T-cell (primary cell): ENCODE data around the gene CACNA1G. TPM values are rescaled to one million over a fixed set of nuclear protein-coding genes. Genes with fewer than 3 reads are reported as not detected.

Source experiments
- ATAC-seq, 4 experiments: fragments of 200-7000 bp in 3 of 4; fragments of 150-1000 bp in 1 of 4; cut with Tn5 transposase; replicated peaks in 1 of 4; 1 replicate in 3 of 4; 2 replicates in 1 of 4; pipeline ENCODE4 v1.10.0; 2021; ENCODE audit warnings: moderate library complexity in 3 of 4, mild to moderate bottlenecking in 2 of 4, moderate number of reproducible peaks in 1 of 4
- CTCF ChIA-PET, 2 donors: fragments of 300-600 bp; sonication (Branson Sonifier 250); formaldehyde crosslinking; loops; one replicate each; lab custom pipeline; 2022; ENCODE audit warnings: antibody characterized with exemption in 2 of 2; lab: Charles Lee
- POLR2A ChIA-PET, 2 donors: fragments of 300-600 bp; sonication (Branson Sonifier 250); formaldehyde crosslinking; loops; one replicate each; lab custom pipeline; 2022; ENCODE audit warnings: antibody characterized with exemption in 2 of 2; lab: Charles Lee
- DNase-seq, 35 experiments: peaks; one replicate each; pipeline versions ENCODE4 v3.0.0 to v3.0.0-alpha.2; 2013 to 2023
- H3K27ac ChIP-seq: one replicate; pipeline ENCODE4 v1.5.1; 2013; ENCODE audit warnings: low read length
- H3K27me3 ChIP-seq, 2 experiments: replicated peaks in 1 of 2; 1 replicate in 1 of 2; 2 replicates in 1 of 2; pipeline versions ENCODE4 v1.6.1 to v1.7.0; 2013; ENCODE audit warnings: low read length in 1 of 2, mixed read lengths in 1 of 2; ENCODE audit not compliant: control insufficient read depth in 2 of 2, insufficient read depth in 2 of 2; ENCODE audit errors: extremely low read depth in 1 of 2
- H3K36me3 ChIP-seq, 2 donors: 1 replicate in 1 of 2; 2 replicates in 1 of 2; pipeline versions ENCODE4 v1.6.1 to v1.7.0; 2013; ENCODE audit warnings: low read length in 1 of 2; ENCODE audit not compliant: control insufficient read depth in 2 of 2, insufficient read depth in 1 of 2; ENCODE audit errors: extremely low read depth in 1 of 2
- H3K4me1 ChIP-seq, 2 experiments: 1 replicate in 1 of 2; 2 replicates in 1 of 2; pipeline versions ENCODE4 v1.6.1 to v1.7.0; 2013; ENCODE audit warnings: low read length in 2 of 2, mixed read lengths in 1 of 2; ENCODE audit not compliant: insufficient read depth in 2 of 2, control insufficient read depth in 1 of 2; ENCODE audit errors: extremely low read depth in 1 of 2
- H3K4me3 ChIP-seq, 2 donors: 1 replicate in 1 of 2; 2 replicates in 1 of 2; pipeline versions ENCODE4 v1.5.1 to v1.7.0; 2013; ENCODE audit warnings: mild to moderate bottlenecking in 2 of 2, low read length in 1 of 2, moderate library complexity in 1 of 2; ENCODE audit not compliant: control insufficient read depth in 1 of 2; ENCODE audit errors: extremely low read depth in 1 of 2
- H3K9me3 ChIP-seq: 2 replicates; pipeline ENCODE4 v1.7.0; 2013
- H3K27ac Mint-ChIP-seq, 2 donors: one replicate each; pipeline ENCODE4 v1.8.0; 2020 to 2021; ENCODE audit warnings: mild to moderate bottlenecking in 2 of 2, mixed read lengths in 2 of 2
- H3K27me3 Mint-ChIP-seq, 2 donors: one replicate each; pipeline ENCODE4 v1.8.0; 2021 to 2022; ENCODE audit warnings: mixed read lengths in 2 of 2
- H3K36me3 Mint-ChIP-seq: one replicate; pipeline ENCODE4 v1.8.0; 2021; ENCODE audit warnings: mixed read lengths
- H3K4me1 Mint-ChIP-seq, 3 donors: one replicate each; pipeline ENCODE4 v1.8.0; 2020 to 2022; ENCODE audit warnings: mixed read lengths in 3 of 3, mild to moderate bottlenecking in 1 of 3
- H3K4me3 Mint-ChIP-seq, 3 donors: one replicate each; pipeline ENCODE4 v1.8.0; 2020 to 2022; ENCODE audit warnings: mild to moderate bottlenecking in 3 of 3, mixed read lengths in 3 of 3, moderate library complexity in 3 of 3
- H3K9me3 Mint-ChIP-seq, 3 donors: one replicate each; pipeline ENCODE4 v1.8.0; 2020 to 2022; ENCODE audit warnings: mixed read lengths in 3 of 3
- WGBS: methylation state at CpG from one replicate; pipeline ENCODE4 v1.1.5; 2013; ENCODE audit warnings: missing lambda C conversion rate; ENCODE audit not compliant: insufficient coverage; 5-methylcytosine and 5-hydroxymethylcytosine counted together
- total RNA-seq, 35 experiments: library from RNA in 6 of 35; stranded (reverse) in 6 of 35; fragments of 120-200 nt in 1 of 35; gene quantifications; one replicate each; pipeline versions ENCODE4 v1.2.1 to v1.2.4 and lab custom pipeline; 2013 to 2026

CACNA1G gene
- total RNA-seq, 5 donors from 2014 or later (not counting 1 experiment from before 2014, with no cell fraction given): not detected

GRCh38 chr17:50561746-50562141, 1.2 kb downstream of the CACNA1G start:
- Mint-ChIP-seq H3K4me1 (peaks cover 28 to 41% (median 34%) of the 10 kb centered on the region in 3 donors), H3K9me3 (no peaks in the 10 kb centered on the region), H3K36me3 (no peaks in the 10 kb centered on the region), H3K27me3 (peaks cover 49 to 71% of the 10 kb centered on the region in 2 donors), H3K4me3 (peak overlapping the region in 2 of 3 donors; percentile 56 to 68), H3K27ac (no peak overlapping the region)
- Histone ChIP-seq H3K27ac (no peak overlapping the region), H3K36me3 (no peaks in the 10 kb centered on the region), H3K27me3 (peaks cover 7 to 93% of the 10 kb centered on the region in 2 experiments), H3K4me3 (peak overlapping the region; percentile 10 to 27), H3K4me1 (peaks cover 6 to 46% of the 10 kb centered on the region in 2 experiments), H3K9me3 (no peaks in the 10 kb centered on the region)
- no CpG with 5 or more reads among the region's 27 CpGs for WGBS
- ATAC-seq (no peak), DNase-seq (peak in 2 of 35 experiments; percentile 21 to 36)
- CTCF ChIA-PET: interaction anchor here in 1 of 2 donors (0.5 kb wide), 1 partner anchor 221 kb away, joined by 3 read pairs; no protein-coding TSS in a partner anchor
- POLR2A ChIA-PET: no interaction called here

- H3K9me3 Mint-ChIP-seq: no peaks in the 10 kb centered on the region
- H3K9me3 ChIP-seq: no peaks in the 10 kb centered on the region
- ATAC-seq (no peak), DNase-seq (peak in 6 of 35 experiments; percentile 11 to 40 (median 30))
- H3K4me1 Mint-ChIP-seq: peaks cover 28 to 41% (median 34%) of the 10 kb centered on the region in 3 donors
- ChIA-PET POLR2A (interaction anchor here in 1 of 2 donors (0.6 kb wide), 1 partner anchor 15 kb away, joined by 6 read pairs; no protein-coding TSS in a partner anchor), CTCF (interaction anchor here in 1 of 2 donors (0.5 to 0.9 kb wide), 3 partner anchors 10 to 220 kb away, joined by 3 to 4 read pairs (median 3); no protein-coding TSS in a partner anchor)
- H3K4me1 ChIP-seq: peaks cover 6 to 46% of the 10 kb centered on the region in 2 experiments
- H3K36me3 Mint-ChIP-seq: no peaks in the 10 kb centered on the region
- peak overlapping the region; percentile 56 to 72 (median 68) for H3K4me3 Mint-ChIP-seq
- peaks cover 7 to 93% of the 10 kb centered on the region in 2 experiments for H3K27me3 ChIP-seq
- 27% methylated on average over 7 of the region's 22 CpGs for WGBS
- H3K36me3 ChIP-seq: no peaks in the 10 kb centered on the region
- H3K27me3 Mint-ChIP-seq: peaks cover 52 to 69% of the 10 kb centered on the region in 2 donors
- peak overlapping the region in 1 of 2 donors; percentile 52 for H3K4me3 ChIP-seq
- peak overlapping the region in 1 of 2 donors; percentile 15 for H3K27ac Mint-ChIP-seq
- H3K27ac ChIP-seq: no peak overlapping the region
Observed at GRCh38 chr17:50562242-50563091, 2.0 kb downstream of the CACNA1G start.

- Histone ChIP-seq H3K9me3 (no peaks in the 10 kb centered on the region), H3K36me3 (no peaks in the 10 kb centered on the region), H3K4me1 (peaks cover 6 to 46% of the 10 kb centered on the region in 2 experiments), H3K27me3 (peaks cover 7 to 93% of the 10 kb centered on the region in 2 experiments), H3K27ac (no peak overlapping the region), H3K4me3 (no peak overlapping the region)
- DNase-seq: peak in 3 of 35 experiments; percentile 26 to 36 (median 27)
- Mint-ChIP-seq H3K9me3 (no peaks in the 10 kb centered on the region), H3K36me3 (no peaks in the 10 kb centered on the region), H3K4me1 (peaks cover 28 to 41% (median 34%) of the 10 kb centered on the region in 3 donors), H3K27ac (no peak overlapping the region), H3K4me3 (no peak overlapping the region), H3K27me3 (peaks cover 53 to 70% of the 10 kb centered on the region in 2 donors)
- ATAC-seq: no peak
- CTCF ChIA-PET: interaction anchor here in 1 of 2 donors (0.5 to 0.9 kb wide), 3 partner anchors 11 to 307 kb away, joined by 3 to 4 read pairs (median 4); no protein-coding TSS in a partner anchor
- POLR2A ChIA-PET: no interaction called here
- no CpG with 5 or more reads among the region's 4 CpGs for WGBS
Observed at GRCh38 chr17:50563092-50563511, 2.6 kb downstream of the CACNA1G start.

- POLR2A ChIA-PET: interaction anchor here in 1 of 2 donors (0.6 kb wide), 1 partner anchor 143 kb away, joined by 3 read pairs; no protein-coding TSS in a partner anchor
Observed at GRCh38 chr17:50564916-50565315, 4.4 kb downstream of the CACNA1G start.

GRCh38 chr17:50565402-50566350, 5.2 kb downstream of the CACNA1G start:
- H3K9me3 Mint-ChIP-seq: no peaks in the 10 kb centered on the region
- no peak overlapping the region for H3K4me3 Mint-ChIP-seq
- ChIA-PET POLR2A (no interaction called here), CTCF (interaction anchor here (0.6 kb wide), 2 partner anchors 79 to 392 kb away, joined by 3 read pairs; no protein-coding TSS in a partner anchor)
- peak in 1 of 4 experiments; percentile 57 for ATAC-seq
- Histone ChIP-seq H3K27me3 (peaks cover 7 to 82% of the 10 kb centered on the region in 2 experiments), H3K4me3 (no peak overlapping the region), H3K27ac (no peak overlapping the region), H3K36me3 (no peaks in the 10 kb centered on the region), H3K4me1 (peaks cover 0 to 26% of the 10 kb centered on the region in 2 experiments), H3K9me3 (no peaks in the 10 kb centered on the region)
- no peaks in the 10 kb centered on the region for H3K36me3 Mint-ChIP-seq
- DNase-seq: peak in 2 of 35 experiments; percentile 24 to 51
- peak overlapping the region in 1 of 2 donors; percentile 6 for H3K27ac Mint-ChIP-seq
- H3K4me1 Mint-ChIP-seq: peaks cover 11 to 23% (median 21%) of the 10 kb centered on the region in 3 donors
- 34% methylated on average over 4 of the region's 10 CpGs for WGBS
- peaks cover 47 to 52% of the 10 kb centered on the region in 2 donors for H3K27me3 Mint-ChIP-seq

More at GRCh38 chr17:50564916-50565315, 4.4 kb downstream of the CACNA1G start:
- H3K27me3 Mint-ChIP-seq: peaks cover 47 to 54% of the 10 kb centered on the region in 2 donors
- Histone ChIP-seq H3K4me3 (no peak overlapping the region), H3K27ac (no peak overlapping the region), H3K36me3 (no peaks in the 10 kb centered on the region), H3K9me3 (no peaks in the 10 kb centered on the region), H3K4me1 (peaks cover 3 to 31% of the 10 kb centered on the region in 2 experiments), H3K27me3 (peaks cover 7 to 86% of the 10 kb centered on the region in 2 experiments)
- no peaks in the 10 kb centered on the region for H3K9me3 Mint-ChIP-seq
- whole genome bisulfite sequencing: 63% methylated on average over 4 of the region's 19 CpGs
- ATAC-seq: no peak
- H3K36me3 Mint-ChIP-seq: no peaks in the 10 kb centered on the region
- CTCF ChIA-PET: interaction anchor here in 1 of 2 donors (0.6 kb wide), 1 partner anchor 393 kb away, joined by 3 read pairs; no protein-coding TSS in a partner anchor
- no peak overlapping the region for H3K4me3 Mint-ChIP-seq
- peaks cover 15 to 27% (median 24%) of the 10 kb centered on the region in 3 donors for H3K4me1 Mint-ChIP-seq
- no peak overlapping the region for H3K27ac Mint-ChIP-seq
- DNase-seq: peak in 1 of 35 experiments; percentile 39
